K562 (cell line): ENCODE data around the gene NPB. TPM values are rescaled to one million over a fixed set of nuclear protein-coding genes. Genes with fewer than 3 reads are reported as not detected.
A peak's percentile ranks its signal among the peaks of the same experiment; 100 is the strongest.

ENCODE experiments used
- ATF7 ChIP-seq: fragments of 450-650 bp; IDR thresholded peaks from 2 replicates; pipeline ENCODE4 v1.7.1; 2014; ENCODE audit warnings: mild to moderate bottlenecking, moderate library complexity
- BRD9 ChIP-seq: fragments of 450-650 bp; IDR thresholded peaks from 2 replicates; pipeline ENCODE4 v1.6.1; 2018; ENCODE audit warnings: low read depth; ENCODE audit not compliant: partially characterized antibody
- CBFA2T3 ChIP-seq: fragments of 450-650 bp; IDR thresholded peaks from 2 replicates; pipeline ENCODE4 v1.6.1; 2017
- CTCF ChIP-seq, 3 experiments: IDR thresholded peaks in 2 of 3; conservative IDR thresholded peaks in 1 of 3; 2 replicates each; pipeline ENCODE4 v1.5.1; 2011 to 2012; ENCODE audit warnings: low read length in 3 of 3, mild to moderate bottlenecking in 3 of 3, control low read depth in 2 of 3, improper control_type of control experiment in 1 of 3, inconsistent platforms in 1 of 3, low read depth in 1 of 3, mixed read lengths in 1 of 3, moderate library complexity in 1 of 3; ENCODE audit not compliant: insufficient read depth in 2 of 3
- DEAF1 ChIP-seq: fragments of 450-650 bp; formaldehyde crosslinking; IDR thresholded peaks from 2 replicates; pipeline ENCODE4 v1.4.0; 2020; ENCODE audit warnings: mild to moderate bottlenecking, moderate library complexity
- FOXA1 ChIP-seq: fragments of 450-650 bp; IDR thresholded peaks from 2 replicates; pipeline ENCODE4 v1.6.1; 2016; ENCODE audit warnings: mild to moderate bottlenecking, borderline replicate concordance
- GATA2 ChIP-seq: sonication (generic); formaldehyde crosslinking; IDR thresholded peaks from 2 replicates; pipeline ENCODE4 v1.4.0; 2020; ENCODE audit warnings: mild to moderate bottlenecking, missing genetic modification reagents
- GTF2E2 ChIP-seq: fragments of 200-800 bp; sonication (Bioruptor generic); IDR thresholded peaks from 2 replicates; pipeline ENCODE4 v1.6.1; 2016; ENCODE audit warnings: missing genetic modification characterization, missing compliant biosample characterization
- NCOA2 ChIP-seq, 2 experiments: fragments of 450-650 bp; IDR thresholded peaks; 2 replicates each; pipeline ENCODE4 v1.6.1; 2018; ENCODE audit warnings: mild to moderate bottlenecking in 2 of 2, moderate library complexity in 1 of 2; ENCODE audit not compliant: partially characterized antibody in 2 of 2
- SAP30 ChIP-seq: fragments of 200-600 bp; sonication (generic); IDR thresholded peaks from 2 replicates; pipeline ENCODE4 v1.6.1; 2012; ENCODE audit warnings: borderline replicate concordance, low read depth, mild to moderate bottlenecking, moderate library complexity, low read length, control low read depth, inconsistent platforms; ENCODE audit not compliant: insufficient read depth, poor library complexity, severe bottlenecking
- SIRT6 ChIP-seq: IDR thresholded peaks from one replicate; pipeline ENCODE4 v1.6.1; 2012; ENCODE audit warnings: low read depth, mild to moderate bottlenecking, control low read depth, inconsistent platforms, low read length, moderate library complexity
- SMARCB1 ChIP-seq: IDR thresholded peaks from 2 replicates; pipeline ENCODE4 v1.6.1; 2011; ENCODE audit warnings: improper control_type of control experiment, low read depth; ENCODE audit not compliant: insufficient read length
- SMC3 ChIP-seq: conservative IDR thresholded peaks from 2 replicates; pipeline ENCODE4 v1.6.1; 2011; ENCODE audit warnings: low read depth, low read length, improper control_type of control experiment; ENCODE audit not compliant: insufficient read depth
- TAF15 ChIP-seq: fragments of 200-400 bp; formaldehyde crosslinking; IDR thresholded peaks from 2 replicates; pipeline ENCODE4 v1.6.1; 2017; ENCODE audit warnings: mild to moderate bottlenecking, low read depth, low read length, moderate library complexity
- YBX1 ChIP-seq: fragments of 450-650 bp; IDR thresholded peaks from 2 replicates; pipeline ENCODE4 v1.7.1; 2016; ENCODE audit warnings: mild to moderate bottlenecking
- ZBTB11 ChIP-seq, 3 experiments: fragments of 200-800 bp in 1 of 3; fragments of 250-450 bp in 1 of 3; fragments of 450-650 bp in 1 of 3; sonication (Bioruptor Pico) in 1 of 3; sonication (Bioruptor generic) in 1 of 3; formaldehyde crosslinking in 1 of 3; IDR thresholded peaks; 2 replicates each; pipeline versions ENCODE4 v1.6.1 to v1.8.0; 2016 to 2022; ENCODE audit warnings: mild to moderate bottlenecking in 2 of 3, missing genetic modification characterization in 2 of 3, missing compliant biosample characterization in 1 of 3, moderate library complexity in 1 of 3
- ZFX ChIP-seq: sonication (generic); formaldehyde crosslinking; IDR thresholded peaks from 2 replicates; pipeline ENCODE4 v1.8.0; 2022; ENCODE audit warnings: mild to moderate bottlenecking, missing genetic modification reagents, moderate library complexity
- ZNF354B ChIP-seq: fragments of 250-450 bp; sonication (Bioruptor Pico); IDR thresholded peaks from 2 replicates; pipeline ENCODE4 v1.4.0; 2020
- ZNF395 ChIP-seq: fragments of 200-800 bp; sonication (Bioruptor generic); IDR thresholded peaks from 2 replicates; pipeline ENCODE4 v1.6.1; 2017; ENCODE audit warnings: missing genetic modification characterization, missing compliant biosample characterization
- ZNF780A ChIP-seq: fragments of 250-450 bp; sonication (Bioruptor Pico); IDR thresholded peaks from 2 replicates; pipeline ENCODE4 v1.5.0; 2021; ENCODE audit warnings: mild to moderate bottlenecking
- polyA plus RNA-seq, 8 experiments: library from polyadenylated mRNA; depleted of rRNA in 4 of 8; stranded (reverse) in 5 of 8; unstranded in 3 of 8; fragments of >200 nt; fragmentation: Nextera tagmentation in 2 of 8; fragmentation: Illumina TruSeq in 1 of 8; extraction: Ambion mirVana in 2 of 8; extraction: Trizol in 1 of 8; gene quantifications; 2 replicates each; pipeline versions ENCODE4 v1.2.1 to v1.2.3, GENCODE V29; 2011 to 2014; ENCODE audit warnings: inconsistent platforms in 1 of 8, missing spikeins in 1 of 8
- total RNA-seq, 7 experiments: library from RNA; depleted of rRNA in 6 of 7; stranded (reverse); fragments of >200 nt in 6 of 7; fragmentation: Illumina TruSeq in 2 of 7; extraction: Trizol in 2 of 7; gene quantifications; 2 replicates each; pipeline versions ENCODE4 v1.2.1 to v1.2.3, GENCODE V29; 2011 to 2021; ENCODE audit warnings: low replicate concordance in 1 of 7

NPB gene
- total and polyA plus RNA-seq, 9 of the 15 experiments (the other 6 are each of a cell fraction or from before 2014, with no cell fraction given) = 0.03 to 0.61 (median 0.14) TPM; not detected in 2

- TF ChIP-seq NCOA2 (IDR thresholded peaks at IDR 0.05; ENCODE audit: partially characterized antibody in 2 of 2) = no peak
- TF ChIP-seq ATF7 = peak; percentile 92
- TF ChIP-seq GTF2E2 (tag) = no peak
- no peak for TF ChIP-seq SIRT6
- TF ChIP-seq FOXA1 = no peak
- TF ChIP-seq SMC3 = no peak
- TF ChIP-seq ZBTB11 (CRISPR knock-in tag; IDR thresholded peaks at IDR 0.05) = no peak
- TF ChIP-seq TAF15 = no peak
- TF ChIP-seq CTCF (IDR thresholded peaks at IDR 0.05 in 2 of 3, conservative IDR thresholded peaks at IDR 0.05 in 1 of 3; ENCODE audit: insufficient read depth in 2 of 3, low read depth in 1 of 3, low read length in 3 of 3) = no peak
- TF ChIP-seq DEAF1 (CRISPR knock-in tag) = no peak
- TF ChIP-seq BRD9 = peak; percentile 31
- no peak for TF ChIP-seq ZNF780A (CRISPR knock-in tag)
- peak; percentile 48 for TF ChIP-seq SAP30
- TF ChIP-seq GATA2 = no peak
- no peak; the same call in 1 of the 2 replicates for TF ChIP-seq ZFX (CRISPR knock-in tag)
- peak; percentile 37 for TF ChIP-seq CBFA2T3
- no peak for TF ChIP-seq ZNF395 (CRISPR knock-in tag)
- TF ChIP-seq YBX1 = no peak
- no peak for TF ChIP-seq ZNF354B (CRISPR knock-in tag)
- TF ChIP-seq SMARCB1 = no peak
Measured at GRCh38 chr17:81926451-81927151, 24.6 kb downstream of the NPB start (continued).
